Right lobe of liver (tissue), 6 donors: ENCODE data around the gene LILRB5. TPM values are rescaled to one million over a fixed set of nuclear protein-coding genes. Genes with fewer than 3 reads are reported as not detected.

ENCODE experiments used
- ATAC-seq, 4 donors: fragments of 200-7000 bp; cut with Tn5 transposase; one replicate each; pipeline ENCODE4 v1.9.1; 2020; ENCODE audit warnings: mild to moderate bottlenecking in 4 of 4, moderate library complexity in 4 of 4
- DNase-seq, 3 donors: peaks; one replicate each; pipeline ENCODE4 v3.0.0-alpha.2; 2020
- H3K27ac ChIP-seq, 3 donors: fragments of 200-600 bp; one replicate each; pipeline ENCODE4 v1.8.0; 2022
- H3K27me3 ChIP-seq, 2 donors: fragments of 200-600 bp; one replicate each; pipeline ENCODE4 v1.8.0; 2022
- H3K36me3 ChIP-seq, 4 donors: fragments of 200-600 bp; sonication (generic) in 1 of 4; one replicate each; pipeline versions ENCODE4 v1.5.1 to v1.8.0; 2017 to 2022; ENCODE audit warnings: control low read depth in 1 of 4
- H3K4me1 ChIP-seq, 4 donors: fragments of 200-600 bp; sonication (generic) in 1 of 4; one replicate each; pipeline versions ENCODE4 v1.5.1 to v1.8.0; 2017 to 2022; ENCODE audit warnings: control low read depth in 1 of 4
- H3K4me3 ChIP-seq, 3 donors: fragments of 200-600 bp; one replicate each; pipeline ENCODE4 v1.8.0; 2022
- H3K9me3 ChIP-seq, 4 donors: fragments of 200-600 bp; sonication (generic) in 1 of 4; one replicate each; pipeline versions ENCODE4 v1.5.1 to v1.8.0; 2017 to 2022; ENCODE audit warnings: control low read depth in 1 of 4
- POLR2A ChIP-seq: fragments of 450-650 bp; IDR thresholded peaks from one replicate; pipeline ENCODE4 v1.6.1; 2017; ENCODE audit warnings: antibody characterized with exemption, mild to moderate bottlenecking
- WGBS: methylation state at CpG from one replicate; pipeline ENCODE4 v1.1.6; 2018; ENCODE audit warnings: low coverage, low lambda C conversion rate; ENCODE audit not compliant: insufficient coverage; ENCODE audit errors: missing lambda C conversion rate; 5-methylcytosine and 5-hydroxymethylcytosine counted together
- intact Hi-C, 2 donors: fragments of 100-400 bp; cut with DNase I; formaldehyde crosslinking; loops; one replicate each; pipeline versions ENCODE4 v1.11.2 to v1.14.1; 2022
- long read RNA-seq: library from polyadenylated mRNA; unstranded; transcript quantifications from one replicate; pipeline ENCODE4 v2.0.0, GENCODE V29; 2019
- total RNA-seq, 6 experiments: library from RNA; depleted of rRNA in 2 of 6; stranded (reverse); fragments of >200 nt in 2 of 6; fragmentation: NEBNext Ultra II Directional in 3 of 6; extraction: Animal tissue kit (Norgen Biotek cat#: 25700) in 3 of 6; gene quantifications; one replicate each; pipeline versions ENCODE4 v1.1.0 to v1.2.4, GENCODE V29; 2016 to 2023
- TF ChIP-seq, protein P1 (sequence below), 4 donors: fragments of 200-600 bp in 3 of 4; fragments of 450-650 bp in 1 of 4; IDR thresholded peaks; one replicate each; pipeline versions ENCODE4 v1.5.1 to v1.8.0; 2016 to 2022; ENCODE audit warnings: antibody characterized with exemption in 4 of 4, mild to moderate bottlenecking in 2 of 4
- donor health status: DM: no; HTN: yes; CAD: no.
- donor health status: DM: no; HTN: no; CAD: no.
- donor health status: DM: no; HTN: no; CAD: no.
- donor health status: DM: no; HTN: yes; CAD: no.
- donor health status: DM: no; HTN: yes; CAD: no.

The LILRB5 gene
- 10 to 100 TPM in 2 of 6 experiments, 1 to 10 TPM in 4; 2.7 to 19.7 (median 8.4) TPM for total RNA-seq
- long read RNA-seq, partial matches to known transcripts = 0 of 3 reads
- long read RNA-seq, other reads (novel, unspliced or antisense) = 1 of 3 reads

- intact Hi-C loops = no loop called here
- Histone ChIP-seq H3K9me3 (no peaks in the 10 kb centered on the region), H3K27me3 (no peaks in the 10 kb centered on the region), H3K4me1 (no peaks in the 10 kb centered on the region), H3K27ac (no peak within 1 kb of the TSS), H3K4me3 (peak within 1 kb of the TSS in 1 of 3 donors; percentile 26), H3K36me3 (no peaks in the 10 kb centered on the region)
- DNase-seq (peak in 1 of 3 donors; percentile 51), ATAC-seq (peak; percentile 56 to 72 (median 60))
- TF ChIP-seq POLR2A = no peak
- TF ChIP-seq, protein P1, sequence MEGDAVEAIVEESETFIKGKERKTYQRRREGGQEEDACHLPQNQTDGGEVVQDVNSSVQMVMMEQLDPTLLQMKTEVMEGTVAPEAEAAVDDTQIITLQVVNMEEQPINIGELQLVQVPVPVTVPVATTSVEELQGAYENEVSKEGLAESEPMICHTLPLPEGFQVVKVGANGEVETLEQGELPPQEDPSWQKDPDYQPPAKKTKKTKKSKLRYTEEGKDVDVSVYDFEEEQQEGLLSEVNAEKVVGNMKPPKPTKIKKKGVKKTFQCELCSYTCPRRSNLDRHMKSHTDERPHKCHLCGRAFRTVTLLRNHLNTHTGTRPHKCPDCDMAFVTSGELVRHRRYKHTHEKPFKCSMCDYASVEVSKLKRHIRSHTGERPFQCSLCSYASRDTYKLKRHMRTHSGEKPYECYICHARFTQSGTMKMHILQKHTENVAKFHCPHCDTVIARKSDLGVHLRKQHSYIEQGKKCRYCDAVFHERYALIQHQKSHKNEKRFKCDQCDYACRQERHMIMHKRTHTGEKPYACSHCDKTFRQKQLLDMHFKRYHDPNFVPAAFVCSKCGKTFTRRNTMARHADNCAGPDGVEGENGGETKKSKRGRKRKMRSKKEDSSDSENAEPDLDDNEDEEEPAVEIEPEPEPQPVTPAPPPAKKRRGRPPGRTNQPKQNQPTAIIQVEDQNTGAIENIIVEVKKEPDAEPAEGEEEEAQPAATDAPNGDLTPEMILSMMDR (IDR thresholded peaks at IDR 0.05) = no peak
- WGBS = 36% methylated on average over 2 of the region's 9 CpGs
Observed at GRCh38 chr19:54257116-54257480, at the start of gene LILRB5. TSS of gene LILRB5 (minus strand) at chr19:54257273. CDS start at chr19:54257193, 80 bp downstream.

GRCh38 chr19:54305141-54305540, 48.1 kb upstream of the LILRB5 start:
- no peak for TF ChIP-seq POLR2A
- TF ChIP-seq, protein P1 (IDR thresholded peaks at IDR 0.05) = no peak
- H3K27ac ChIP-seq = no peak overlapping the region
- no peaks in the 10 kb centered on the region for H3K27me3 ChIP-seq
- ATAC-seq = no peak
- no peak for DNase-seq
- H3K4me3 ChIP-seq = no peak overlapping the region
- no peaks in the 10 kb centered on the region for H3K9me3 ChIP-seq
- H3K36me3 ChIP-seq = no peaks in the 10 kb centered on the region
- intact Hi-C loops = no loop called here
- WGBS = 38% methylated on average over 1 of the region's 1 CpG
- H3K4me1 ChIP-seq = no peaks in the 10 kb centered on the region

GRCh38 chr19:54302257-54302656, 45.2 kb upstream of the LILRB5 start:
- 25% methylated on average over 4 of the region's 4 CpGs for WGBS
- Histone ChIP-seq H3K4me1 (no peaks in the 10 kb centered on the region), H3K27ac (no peak overlapping the region), H3K36me3 (no peaks in the 10 kb centered on the region), H3K4me3 (no peak overlapping the region), H3K27me3 (no peaks in the 10 kb centered on the region), H3K9me3 (no peaks in the 10 kb centered on the region)
- intact Hi-C loops = no loop called here
- TF ChIP-seq POLR2A = no peak
- TF ChIP-seq, protein P1 (IDR thresholded peaks at IDR 0.05) = no peak
- ATAC-seq (peak; percentile 28 to 38 (median 34)), DNase-seq (no peak)

- ATAC-seq (no peak), DNase-seq (no peak)
- WGBS = 56% methylated on average over 5 of the region's 5 CpGs
- TF ChIP-seq, protein P1 (IDR thresholded peaks at IDR 0.05) = no peak
- TF ChIP-seq POLR2A = no peak
- no peak overlapping the region for H3K27ac ChIP-seq
- intact Hi-C loops = no loop called here
- H3K27me3 ChIP-seq = no peaks in the 10 kb centered on the region
- no peaks in the 10 kb centered on the region for H3K9me3 ChIP-seq
- no peaks in the 10 kb centered on the region for H3K36me3 ChIP-seq
- no peak overlapping the region for H3K4me3 ChIP-seq
- no peaks in the 10 kb centered on the region for H3K4me1 ChIP-seq
Observed at GRCh38 chr19:54299515-54299914, 42.4 kb upstream of the LILRB5 start.

DNA sequence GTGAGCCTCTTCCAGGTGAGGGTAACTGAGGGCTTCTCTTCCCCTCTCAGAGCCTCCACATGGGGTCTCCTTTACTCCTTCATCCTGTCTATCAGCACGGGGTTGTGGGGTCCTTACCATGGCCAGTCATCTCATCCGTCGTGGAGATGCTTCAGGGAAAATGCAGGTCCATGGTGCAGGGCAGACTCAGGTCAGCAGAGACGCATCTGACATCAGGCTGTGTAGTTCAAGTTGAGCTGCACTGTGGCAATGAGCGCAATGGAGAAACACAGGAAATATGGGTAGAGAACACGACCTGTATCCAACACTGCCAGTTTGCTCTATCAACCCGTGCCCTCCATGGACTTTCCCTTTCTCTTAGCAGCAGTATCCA, 42.0 kb upstream of the LILRB5 start:
- H3K9me3 ChIP-seq = no peaks in the 10 kb centered on the region
- H3K27ac ChIP-seq = no peak overlapping the region
- no peaks in the 10 kb centered on the region for H3K4me1 ChIP-seq
- ATAC-seq (no peak), DNase-seq (no peak)
- WGBS = 36% methylated on average over 7 of the region's 7 CpGs
- no peaks in the 10 kb centered on the region for H3K36me3 ChIP-seq
- intact Hi-C loops = no loop called here
- no peak overlapping the region for H3K4me3 ChIP-seq
- TF ChIP-seq POLR2A = no peak
- TF ChIP-seq, protein P1 (IDR thresholded peaks at IDR 0.05) = no peak
- H3K27me3 ChIP-seq = no peaks in the 10 kb centered on the region
